ENCODE results near the gene ARHGEF17. TPM values are rescaled to one million over a fixed set of nuclear protein-coding genes. Genes with fewer than 3 reads are reported as not detected.
A peak's percentile ranks its signal among the peaks of the same experiment; 100 is the strongest.

Gene ARHGEF17
- total and polyA plus RNA-seq, 5 donors from 2014 or later: 0.47 TPM; not detected in 4

DNA sequence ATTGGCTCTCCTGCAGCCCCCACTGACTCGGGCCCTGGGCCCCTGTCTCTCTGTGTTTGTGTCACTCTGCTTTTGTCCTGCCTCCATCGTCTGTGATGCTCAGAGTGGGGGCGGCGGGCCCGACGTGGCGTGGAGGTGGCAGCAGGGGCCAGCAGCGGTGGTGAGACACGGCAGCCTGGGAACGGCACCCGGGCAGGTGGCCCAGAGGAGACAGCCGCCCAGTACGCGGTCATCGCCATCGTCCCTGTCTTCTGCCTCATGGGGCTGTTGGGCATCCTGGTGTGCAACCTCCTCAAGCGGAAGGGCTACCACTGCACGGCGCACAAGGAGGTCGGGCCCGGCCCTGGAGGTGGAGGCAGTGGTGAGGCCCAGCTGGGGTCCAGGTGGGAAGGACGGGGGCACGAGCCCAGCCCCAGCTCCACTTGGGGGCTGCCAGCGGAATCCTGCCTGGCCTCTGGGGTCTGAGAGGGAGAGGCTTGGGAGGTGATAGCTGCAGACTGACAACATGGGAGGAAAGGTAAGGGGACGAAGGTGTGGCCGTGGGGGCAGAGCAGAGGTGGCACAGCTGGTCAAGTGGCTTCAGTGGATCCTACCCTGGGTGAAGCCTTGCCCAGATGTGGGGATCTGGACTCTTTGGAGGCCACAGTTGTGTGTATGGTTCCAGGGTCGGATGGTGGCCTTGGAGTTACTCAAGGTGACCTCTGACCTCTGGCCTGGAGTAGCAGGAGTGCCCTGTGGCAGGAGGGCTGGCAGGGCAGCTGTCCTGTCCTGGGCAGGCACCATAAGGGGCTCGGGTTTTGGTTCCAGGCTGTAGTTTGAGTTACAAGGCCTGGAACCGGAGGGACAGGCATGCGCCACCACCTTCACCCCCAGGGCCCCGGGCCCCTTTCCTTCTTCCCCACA, 84.3 kb downstream of the ARHGEF17 start:
- Histone ChIP-seq H3K27ac (ENCODE audit: insufficient read depth, low read length, poor library complexity, severe bottlenecking) (no peak overlapping the region), H3K9me3 (ENCODE audit: control insufficient read depth in 2 of 2, low read length in 2 of 2) (no peaks in the 10 kb centered on the region), H3K36me3 (ENCODE audit: control insufficient read depth, insufficient read depth, low read length) (peaks cover 6% of the 10 kb centered on the region), H3K4me1 (ENCODE audit: control insufficient read depth, insufficient read depth, low read length, poor library complexity, severe bottlenecking) (no peaks in the 10 kb centered on the region), H3K27me3 (ENCODE audit: control insufficient read depth, insufficient read depth, low read length) (no peaks in the 10 kb centered on the region), H3K4me3 (ENCODE audit: low read depth, low read length) (no peak overlapping the region)
- ATAC-seq (ENCODE audit: low read depth in 2 of 2) (no peak), DNase-seq (no peak)
- Mint-ChIP-seq H3K9me3 (no peaks in the 10 kb centered on the region), H3K27me3 (no peaks in the 10 kb centered on the region), H3K27ac (no peak overlapping the region), H3K36me3 (no peaks in the 10 kb centered on the region), H3K4me3 (no peak overlapping the region), H3K4me1 (peaks cover 0 to 19% (median 7%) of the 10 kb centered on the region in 4 donors)

DNA sequence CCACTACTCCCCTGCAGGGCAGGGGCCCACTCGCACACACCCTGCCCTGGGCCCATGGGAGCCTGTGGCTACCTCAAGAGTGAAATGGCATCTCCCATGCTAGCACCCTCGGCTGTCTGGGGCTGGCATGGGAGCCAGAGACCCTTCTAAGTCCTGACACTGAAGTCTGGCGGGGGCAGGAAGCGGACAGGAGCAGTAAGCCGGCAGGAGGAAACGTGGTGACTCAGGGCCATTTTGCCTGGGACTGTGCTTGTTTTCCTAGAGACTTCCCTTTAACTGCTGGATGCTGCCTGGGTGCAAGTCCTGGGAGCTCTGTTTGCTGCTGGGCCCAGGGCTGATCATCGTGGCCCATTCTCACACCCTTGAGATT, 84.9 kb downstream of the ARHGEF17 start:
- Histone ChIP-seq H3K4me3 (ENCODE audit: low read depth, low read length) (no peak overlapping the region), H3K27me3 (ENCODE audit: control insufficient read depth, insufficient read depth, low read length) (no peaks in the 10 kb centered on the region), H3K27ac (ENCODE audit: insufficient read depth, low read length, poor library complexity, severe bottlenecking) (no peak overlapping the region), H3K4me1 (ENCODE audit: control insufficient read depth, insufficient read depth, low read length, poor library complexity, severe bottlenecking) (no peaks in the 10 kb centered on the region), H3K9me3 (ENCODE audit: control insufficient read depth in 2 of 2, low read length in 2 of 2) (no peaks in the 10 kb centered on the region), H3K36me3 (ENCODE audit: control insufficient read depth, insufficient read depth, low read length) (peaks cover 6% of the 10 kb centered on the region)
- Mint-ChIP-seq H3K4me1 (peaks cover 0 to 16% (median 8%) of the 10 kb centered on the region in 4 donors), H3K36me3 (no peaks in the 10 kb centered on the region), H3K27me3 (no peaks in the 10 kb centered on the region), H3K4me3 (no peak overlapping the region), H3K27ac (peak overlapping the region; percentile 41 to 67 (median 48)), H3K9me3 (no peaks in the 10 kb centered on the region)
- DNase-seq (no peak), ATAC-seq (ENCODE audit: low read depth in 2 of 2) (no peak)

DNA sequence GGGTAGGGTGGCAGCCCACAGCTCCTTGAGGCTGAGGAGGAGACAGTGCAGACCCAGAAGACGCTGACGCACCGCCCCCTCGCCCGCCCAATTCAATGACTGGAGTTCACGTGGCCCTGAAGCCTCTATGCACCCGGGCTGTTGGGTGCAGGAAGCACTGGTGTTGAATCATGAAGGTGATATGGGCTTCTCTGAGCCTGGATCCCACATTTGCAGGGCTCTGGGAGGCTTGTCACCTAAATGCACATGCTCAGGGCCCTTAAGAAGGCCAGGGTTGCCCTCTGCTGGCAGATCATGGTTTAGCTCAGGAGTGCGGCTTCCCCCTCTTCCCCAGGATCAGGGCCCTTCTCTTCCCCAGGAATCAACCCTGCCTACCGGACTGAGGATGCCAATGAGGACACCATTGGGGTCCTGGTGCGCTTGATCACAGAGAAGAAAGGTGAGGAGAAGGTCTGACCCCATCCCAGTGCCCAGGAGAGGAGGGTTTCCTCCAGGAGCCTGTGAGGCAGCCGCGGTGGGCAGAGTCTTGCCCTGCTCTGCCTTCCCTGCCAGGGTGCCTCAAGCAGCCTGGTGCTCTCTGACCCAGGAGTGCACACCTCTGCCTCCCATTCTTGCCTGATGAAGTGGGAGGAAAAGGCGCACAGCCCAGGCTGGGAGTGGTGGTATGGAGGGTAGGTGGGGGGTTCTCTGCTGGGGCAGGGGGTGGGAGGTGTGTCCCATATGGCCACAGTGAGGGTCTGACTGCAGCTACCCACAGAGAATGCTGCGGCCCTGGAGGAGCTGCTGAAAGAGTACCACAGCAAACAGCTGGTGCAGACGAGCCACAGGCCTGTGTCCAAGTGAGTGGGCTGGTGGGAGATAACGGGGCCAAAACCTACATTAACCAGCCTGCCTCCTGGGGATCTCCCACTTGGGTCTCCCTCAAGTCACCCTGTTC, 85.7 kb downstream of the ARHGEF17 start:
- Histone ChIP-seq H3K9me3 (ENCODE audit: control insufficient read depth in 2 of 2, low read length in 2 of 2) (no peaks in the 10 kb centered on the region), H3K4me3 (ENCODE audit: low read depth, low read length) (no peak overlapping the region), H3K4me1 (ENCODE audit: control insufficient read depth, insufficient read depth, low read length, poor library complexity, severe bottlenecking) (no peaks in the 10 kb centered on the region), H3K27me3 (ENCODE audit: control insufficient read depth, insufficient read depth, low read length) (no peaks in the 10 kb centered on the region), H3K36me3 (ENCODE audit: control insufficient read depth, insufficient read depth, low read length) (peaks cover 6% of the 10 kb centered on the region), H3K27ac (ENCODE audit: insufficient read depth, low read length, poor library complexity, severe bottlenecking) (no peak overlapping the region)
- ATAC-seq (ENCODE audit: low read depth in 2 of 2) (peak; percentile 56 to 66), DNase-seq (peak; percentile 48 to 73 (median 64))
- H3K4me1 Mint-ChIP-seq: peaks cover 0 to 13% (median 6%) of the 10 kb centered on the region in 4 donors
- H3K4me3 Mint-ChIP-seq: no peak overlapping the region
- no peaks in the 10 kb centered on the region for H3K36me3 Mint-ChIP-seq
- no peaks in the 10 kb centered on the region for H3K27me3 Mint-ChIP-seq
- peak overlapping the region in 2 of 3 donors; percentile 41 to 67 for H3K27ac Mint-ChIP-seq
- no peaks in the 10 kb centered on the region for H3K9me3 Mint-ChIP-seq

DNA sequence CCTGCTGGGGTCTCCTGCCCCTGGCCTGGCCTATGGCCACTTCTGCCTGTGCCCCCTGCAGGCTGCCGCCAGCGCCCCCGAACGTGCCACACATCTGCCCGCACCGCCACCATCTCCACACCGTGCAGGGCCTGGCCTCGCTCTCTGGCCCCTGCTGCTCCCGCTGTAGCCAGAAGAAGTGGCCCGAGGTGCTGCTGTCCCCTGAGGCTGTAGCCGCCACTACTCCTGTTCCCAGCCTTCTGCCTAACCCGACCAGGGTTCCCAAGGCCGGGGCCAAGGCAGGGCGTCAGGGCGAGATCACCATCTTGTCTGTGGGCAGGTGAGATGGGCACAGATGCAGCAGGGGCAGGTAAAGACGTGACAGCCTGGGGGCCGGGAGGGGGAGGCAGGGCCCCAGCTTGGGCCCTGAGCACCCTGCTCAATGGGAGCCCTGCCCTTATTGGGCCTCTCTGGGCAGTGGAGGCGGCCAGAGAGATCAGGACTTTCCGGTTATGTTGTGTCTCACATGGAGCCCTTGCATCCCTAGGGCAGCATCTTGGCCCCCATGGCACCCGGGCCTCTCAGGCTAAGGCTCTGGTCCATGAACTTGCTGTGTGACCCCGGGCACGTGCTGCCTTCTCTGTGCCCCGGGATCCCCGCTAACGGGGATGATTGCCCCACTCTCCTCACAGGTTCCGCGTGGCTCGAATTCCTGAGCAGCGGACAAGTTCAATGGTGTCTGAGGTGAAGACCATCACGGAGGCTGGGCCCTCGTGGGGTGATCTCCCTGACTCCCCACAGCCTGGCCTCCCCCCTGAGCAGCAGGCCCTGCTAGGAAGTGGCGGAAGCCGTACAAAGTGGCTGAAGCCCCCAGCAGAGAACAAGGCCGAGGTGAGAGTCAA, 86.6 kb downstream of the ARHGEF17 start:
- ATAC-seq (ENCODE audit: low read depth in 2 of 2) (no peak), DNase-seq (no peak)
- no peaks in the 10 kb centered on the region for H3K9me3 Mint-ChIP-seq
- no peak overlapping the region for H3K4me3 ChIP-seq (ENCODE audit: low read depth, low read length)
- H3K27me3 ChIP-seq (ENCODE audit: control insufficient read depth, insufficient read depth, low read length): no peaks in the 10 kb centered on the region
- peak overlapping the region in 1 of 3 donors; percentile 89 for H3K27ac Mint-ChIP-seq
- H3K4me1 ChIP-seq (ENCODE audit: control insufficient read depth, insufficient read depth, low read length, poor library complexity, severe bottlenecking): no peaks in the 10 kb centered on the region
- no peak overlapping the region for H3K27ac ChIP-seq (ENCODE audit: insufficient read depth, low read length, poor library complexity, severe bottlenecking)
- no peaks in the 10 kb centered on the region for H3K36me3 Mint-ChIP-seq
- no peak overlapping the region for H3K4me3 Mint-ChIP-seq
- H3K4me1 Mint-ChIP-seq: peaks cover 0 to 11% (median 4%) of the 10 kb centered on the region in 4 donors
- no peaks in the 10 kb centered on the region for H3K9me3 ChIP-seq (ENCODE audit: control insufficient read depth in 2 of 2, low read length in 2 of 2)
- no peaks in the 10 kb centered on the region for H3K27me3 Mint-ChIP-seq
- H3K36me3 ChIP-seq (ENCODE audit: control insufficient read depth, insufficient read depth, low read length): peaks cover 2% of the 10 kb centered on the region

DNA sequence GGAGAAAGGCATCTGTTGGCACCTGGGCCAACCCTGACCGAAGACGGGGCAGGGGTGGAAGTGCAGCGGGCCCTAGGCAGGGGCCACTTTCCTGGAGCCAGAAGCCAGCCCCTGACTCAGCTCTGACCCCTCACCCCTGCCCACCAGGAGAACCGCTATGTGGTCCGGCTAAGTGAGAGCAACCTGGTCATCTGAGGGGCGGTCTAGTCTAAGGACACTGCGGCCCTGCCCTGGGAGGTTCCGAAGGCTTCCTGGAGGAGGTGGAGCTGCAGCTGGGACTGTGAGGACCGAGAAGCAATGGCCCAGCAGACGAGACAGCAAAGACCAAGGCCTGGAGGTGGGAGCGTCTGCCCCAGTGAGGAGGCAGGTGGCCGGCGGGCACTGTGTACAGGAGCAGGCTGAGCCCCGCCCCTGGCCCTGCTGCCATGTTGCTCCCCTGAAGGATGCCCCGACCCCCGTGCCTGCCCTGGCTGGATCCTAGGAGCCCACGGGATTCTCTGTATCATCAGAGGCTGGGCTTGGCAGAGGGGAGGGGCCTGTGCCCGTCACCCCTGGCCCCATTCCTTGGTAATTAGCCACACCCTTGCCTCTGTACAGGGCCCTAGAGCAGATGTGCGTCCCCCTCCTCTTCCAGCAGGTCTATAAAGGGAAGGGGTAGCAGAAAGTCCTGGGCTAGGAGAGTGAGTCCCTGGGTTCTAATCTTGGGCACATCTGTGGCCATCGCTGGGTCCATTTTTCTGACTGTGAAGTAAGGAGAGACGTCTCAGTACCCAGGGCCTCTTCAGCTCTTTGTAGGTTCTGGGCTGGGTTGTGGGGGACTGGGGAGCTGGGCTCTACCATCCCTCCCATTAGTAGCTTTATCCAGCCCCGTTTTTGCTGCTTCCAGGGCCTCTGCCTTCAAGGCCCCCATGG, 87.5 kb downstream of the ARHGEF17 start:
- H3K27ac Mint-ChIP-seq: peak overlapping the region in 1 of 3 donors; percentile 89
- H3K9me3 ChIP-seq (ENCODE audit: control insufficient read depth in 2 of 2, low read length in 2 of 2): no peaks in the 10 kb centered on the region
- H3K36me3 Mint-ChIP-seq: no peaks in the 10 kb centered on the region
- H3K4me1 Mint-ChIP-seq: peaks cover 0 to 9% (median 2%) of the 10 kb centered on the region in 4 donors
- no peaks in the 10 kb centered on the region for H3K27me3 Mint-ChIP-seq
- ATAC-seq (ENCODE audit: low read depth in 2 of 2) (no peak), DNase-seq (no peak)
- no peaks in the 10 kb centered on the region for H3K4me1 ChIP-seq (ENCODE audit: control insufficient read depth, insufficient read depth, low read length, poor library complexity, severe bottlenecking)
- H3K36me3 ChIP-seq (ENCODE audit: control insufficient read depth, insufficient read depth, low read length): peaks cover 2% of the 10 kb centered on the region
- peak overlapping the region in 1 of 4 donors; percentile 15 for H3K4me3 Mint-ChIP-seq
- H3K27ac ChIP-seq (ENCODE audit: insufficient read depth, low read length, poor library complexity, severe bottlenecking): no peak overlapping the region
- no peak overlapping the region for H3K4me3 ChIP-seq (ENCODE audit: low read depth, low read length)
- no peaks in the 10 kb centered on the region for H3K27me3 ChIP-seq (ENCODE audit: control insufficient read depth, insufficient read depth, low read length)
- no peaks in the 10 kb centered on the region for H3K9me3 Mint-ChIP-seq

DNA sequence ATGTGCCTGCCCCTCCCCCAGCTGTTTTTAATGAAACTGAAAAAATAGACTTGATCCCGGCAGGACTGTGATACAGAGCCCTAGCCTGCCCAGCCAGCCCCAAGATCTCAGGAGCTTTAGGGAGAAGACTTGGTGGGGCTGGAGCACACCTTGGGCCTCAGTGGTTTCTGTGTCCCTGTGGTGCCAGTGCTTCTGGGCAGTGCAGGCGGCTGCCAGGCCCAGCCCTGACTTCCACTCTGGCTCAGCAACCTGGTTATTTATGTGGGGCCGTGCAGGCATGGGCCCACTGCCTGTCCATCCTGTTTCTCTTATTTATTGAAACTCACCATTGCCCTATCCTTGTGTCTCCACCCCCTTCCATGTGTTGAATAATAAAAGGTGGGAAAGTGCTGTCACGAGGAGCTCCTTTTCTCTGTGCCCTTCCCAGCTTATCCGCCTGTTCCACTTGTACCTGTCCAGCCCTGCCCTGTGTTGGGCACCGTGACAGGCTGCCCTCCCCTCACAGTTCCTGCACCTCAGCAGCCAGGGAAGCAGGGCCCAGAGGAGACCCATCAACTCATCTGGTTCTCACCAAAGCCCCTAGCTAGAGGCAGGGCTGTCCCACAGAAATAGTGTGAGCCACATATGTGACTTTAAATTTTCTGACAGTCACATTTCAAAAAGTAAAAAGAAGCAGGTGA, 88.3 kb downstream of the ARHGEF17 start:
- peaks cover 0 to 9% (median 2%) of the 10 kb centered on the region in 4 donors for H3K4me1 Mint-ChIP-seq
- ATAC-seq (ENCODE audit: low read depth in 2 of 2) (no peak), DNase-seq (no peak)
- peak overlapping the region in 2 of 3 donors; percentile 39 to 91 for H3K27ac Mint-ChIP-seq
- Histone ChIP-seq H3K9me3 (ENCODE audit: control insufficient read depth in 2 of 2, low read length in 2 of 2) (no peaks in the 10 kb centered on the region), H3K36me3 (ENCODE audit: control insufficient read depth, insufficient read depth, low read length) (peaks cover 2% of the 10 kb centered on the region), H3K4me1 (ENCODE audit: control insufficient read depth, insufficient read depth, low read length, poor library complexity, severe bottlenecking) (no peaks in the 10 kb centered on the region), H3K4me3 (ENCODE audit: low read depth, low read length) (no peak overlapping the region), H3K27me3 (ENCODE audit: control insufficient read depth, insufficient read depth, low read length) (no peaks in the 10 kb centered on the region), H3K27ac (ENCODE audit: insufficient read depth, low read length, poor library complexity, severe bottlenecking) (no peak overlapping the region)
- H3K4me3 Mint-ChIP-seq: no peak overlapping the region
- no peaks in the 10 kb centered on the region for H3K9me3 Mint-ChIP-seq
- H3K36me3 Mint-ChIP-seq: no peaks in the 10 kb centered on the region
- H3K27me3 Mint-ChIP-seq: no peaks in the 10 kb centered on the region
